SU-DHL-6 (cell line): ENCODE measurements around the gene S100A16.

Experiments used
- CTCF ChIP-seq: fragments of 200-600 bp; sonication (generic); IDR thresholded peaks from one replicate; pipeline ENCODE4 v1.5.1; 2017; ENCODE audit warnings: antibody characterized with exemption, mild to moderate bottlenecking, low read length, moderate library complexity; ENCODE audit not compliant: insufficient read depth, poor library complexity, severe bottlenecking
- EZH2phosphoT487 ChIP-seq: fragments of 200-600 bp; sonication (generic), shearing (Covaris generic); conservative IDR thresholded peaks from 2 replicates; pipeline ENCODE4 v1.6.1; 2018; ENCODE audit warnings: mild to moderate bottlenecking, antibody characterized with exemption, low read length, moderate library complexity, mixed read lengths

- TF ChIP-seq CTCF, result no peak
- no peak for TF ChIP-seq EZH2phosphoT487
These were observed 2.5 kb upstream of the S100A16 start for GRCh38 chr1:153615406-153615805.
